Stimulated activated CD8-positive, alpha-beta memory T cell treated with anti-CD3 and anti-CD28 coated beads, Interleukin-2, amount 100 ng/mL, for 48 hours (primary cell): ENCODE data around the gene NTRK3.

Source experiments
- DNase-seq, 2 donors: peaks; one replicate each; pipeline ENCODE4 v3.0.0-alpha.2; 2020; ENCODE audit warnings: low read depth in 2 of 2

The NTRK3 gene

DNA sequence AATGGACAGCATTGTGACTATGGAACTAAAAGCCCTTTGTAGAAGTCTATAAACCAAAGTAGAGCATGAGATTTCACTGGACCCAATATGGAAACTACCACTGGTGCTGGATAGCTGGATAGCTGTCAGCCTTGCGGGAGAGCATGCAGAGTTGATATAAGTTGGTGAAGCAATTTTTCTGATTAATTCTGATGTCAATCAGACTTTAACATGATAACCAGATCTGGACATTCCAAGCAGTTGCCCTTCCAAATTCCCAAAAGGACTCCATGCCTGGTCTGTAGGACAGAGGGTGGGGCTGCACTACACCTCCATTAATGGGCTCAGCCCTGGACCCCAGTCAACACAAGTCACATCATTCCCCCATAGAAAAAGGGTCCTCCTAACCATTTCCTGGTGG, 437.8 kb downstream of the NTRK3 start:
- no peak for DNase-seq

DNA sequence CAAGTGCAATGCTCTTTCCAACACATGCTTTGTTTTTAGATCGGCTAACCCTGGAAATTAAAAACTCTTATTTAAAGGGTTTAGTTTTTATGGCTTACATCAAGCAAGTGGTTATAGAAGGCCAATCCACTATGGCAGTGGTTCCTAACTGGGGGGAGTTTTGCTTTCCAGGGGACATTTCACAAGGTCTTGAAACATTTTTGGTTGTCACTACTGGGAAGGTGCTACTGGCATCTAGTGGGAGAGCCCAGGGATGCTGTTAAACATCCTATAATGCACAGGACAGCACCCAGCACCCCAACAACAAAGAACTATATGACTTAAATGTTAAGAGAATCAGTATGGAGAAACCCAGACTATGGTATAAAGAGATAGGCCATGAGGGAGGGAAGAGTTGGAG, 439.0 kb downstream of the NTRK3 start:
- no peak for DNase-seq

DNA sequence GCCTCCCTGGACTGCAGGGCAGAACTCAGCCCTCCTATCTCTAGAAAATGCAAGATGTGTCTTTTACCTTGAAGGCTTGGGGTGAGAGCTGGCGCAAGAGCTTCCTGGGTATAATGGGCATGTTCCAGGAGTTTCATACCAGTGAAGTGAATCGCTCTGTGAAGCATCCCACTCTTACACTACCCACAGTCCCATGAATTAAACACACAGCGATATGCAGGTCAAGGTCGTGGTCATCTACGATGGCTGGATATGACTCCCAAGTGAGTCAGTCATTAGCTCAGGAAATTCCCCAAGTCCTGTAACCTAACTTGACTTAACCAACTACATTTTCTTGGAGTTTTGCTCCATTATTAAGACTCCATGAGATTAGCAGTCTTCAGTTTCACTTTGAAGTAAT, 439.7 kb downstream of the NTRK3 start:
- DNase-seq: no peak

DNA sequence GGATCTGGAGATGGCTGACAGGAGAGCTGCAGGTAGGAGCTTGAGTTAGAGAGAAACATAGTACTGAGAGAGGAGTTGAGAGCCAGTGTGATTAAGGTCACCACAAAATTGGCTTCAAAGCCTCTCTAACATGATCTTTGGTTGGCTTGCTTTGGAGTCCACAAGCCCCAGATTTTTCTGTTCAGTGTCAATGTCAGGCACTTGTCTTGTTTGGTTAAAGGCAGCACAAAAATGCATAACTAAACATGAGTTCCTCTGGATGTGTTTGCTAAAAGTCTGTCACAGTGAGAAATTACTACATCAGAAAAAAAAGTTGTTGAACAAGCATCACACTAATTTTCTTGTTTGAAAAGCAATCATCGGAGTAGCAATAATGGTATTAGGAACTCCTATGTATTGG, 440.5 kb downstream of the NTRK3 start:
- DNase-seq: no peak
